PC-3 (cell line): Measurements from ENCODE around the gene SLC6A20. TPM values are rescaled to one million over a fixed set of nuclear protein-coding genes. Genes with fewer than 3 reads are reported as not detected.

Experiments used
- ATAC-seq: fragments of 200-7000 bp; cut with Tn5 transposase; 2 replicates; pipeline ENCODE4 v1.9.1; 2020; ENCODE audit warnings: mild to moderate bottlenecking, moderate library complexity
- BruUV-seq: library from RNA; stranded (reverse); fragments of 400-500 nt; replicated peaks from 2 replicates; lab custom pipeline; 2021; lab: Mats Ljungman, UMichigan
- CTCF ChIA-PET: fragments of 300-600 bp; sonication (Branson Sonifier 250); formaldehyde crosslinking; loops from one replicate; lab custom pipeline; 2022; ENCODE audit warnings: antibody characterized with exemption; lab: Charles Lee
- POLR2A ChIA-PET: fragments of 300-600 bp; sonication (Branson Sonifier 250); formaldehyde crosslinking; loops from one replicate; lab custom pipeline; 2022; ENCODE audit warnings: antibody characterized with exemption; ENCODE audit not compliant: unreplicated experiment; lab: Charles Lee
- DNase-seq: peaks from one replicate; pipeline ENCODE4 v3.0.0-alpha.2; 2015
- H2AFZ ChIP-seq: fragments of 300-600 bp; sonication (generic); 2 replicates; pipeline ENCODE4 v1.6.0; 2016; ENCODE audit warnings: antibody characterized with exemption, low read length
- H3F3A ChIP-seq: fragments of 300-600 bp; sonication (generic); one replicate; pipeline ENCODE4 v1.6.0; 2017; ENCODE audit warnings: antibody characterized with exemption, low read length, control low read depth, mild to moderate bottlenecking; ENCODE audit not compliant: unreplicated experiment
- H3K27ac ChIP-seq: fragments of 300-600 bp; sonication (generic); 2 replicates; pipeline ENCODE4 v1.5.1; 2016; ENCODE audit warnings: mild to moderate bottlenecking, low read length
- H3K27me3 ChIP-seq: fragments of 300-600 bp; sonication (generic); 2 replicates; pipeline ENCODE4 v1.6.1; 2016; ENCODE audit warnings: low read length, mixed read lengths
- H3K36me3 ChIP-seq: fragments of 300-600 bp; sonication (generic); 2 replicates; pipeline ENCODE4 v1.6.1; 2016; ENCODE audit warnings: low read depth, mixed run types, low read length, mixed read lengths
- H3K4me1 ChIP-seq: fragments of 300-600 bp; sonication (generic); 2 replicates; pipeline ENCODE4 v1.5.1; 2016; ENCODE audit warnings: low read length; ENCODE audit not compliant: insufficient read depth
- H3K4me2 ChIP-seq: fragments of 300-600 bp; sonication (generic); 2 replicates; pipeline ENCODE4 v1.6.0; 2016; ENCODE audit warnings: low read length
- H3K4me3 ChIP-seq: fragments of 300-600 bp; sonication (generic); 2 replicates; pipeline ENCODE4 v1.5.1; 2016; ENCODE audit warnings: mild to moderate bottlenecking, low read length, mixed read lengths
- H3K79me2 ChIP-seq: fragments of 300-600 bp; sonication (generic); 2 replicates; pipeline ENCODE4 v1.6.1; 2017; ENCODE audit warnings: low read length, mixed read lengths
- H3K9ac ChIP-seq: fragments of 300-600 bp; sonication (generic); 2 replicates; pipeline ENCODE4 v1.6.0; 2016; ENCODE audit warnings: mild to moderate bottlenecking, low read length
- H3K9me2 ChIP-seq: fragments of 300-600 bp; sonication (generic); replicated peaks from 2 replicates; pipeline ENCODE4 v1.6.1; 2016; ENCODE audit warnings: mixed run types, low read length, mixed read lengths
- H3K9me3 ChIP-seq: fragments of 300-600 bp; sonication (generic); 2 replicates; pipeline ENCODE4 v1.6.1; 2016; ENCODE audit warnings: low read length, mixed read lengths
- H4K20me1 ChIP-seq: fragments of 300-600 bp; sonication (generic); 2 replicates; pipeline ENCODE4 v1.6.1; 2016; ENCODE audit warnings: low read length, mixed read lengths
- CTCF ChIP-seq: fragments of 300-600 bp; sonication (generic); conservative IDR thresholded peaks from 2 replicates; pipeline ENCODE4 v1.5.1; 2017; ENCODE audit warnings: antibody characterized with exemption, low read depth, mild to moderate bottlenecking, low read length
- EZH2 ChIP-seq: fragments of 300-600 bp; sonication (generic); IDR thresholded peaks from one replicate; pipeline ENCODE4 v1.6.1; 2017; ENCODE audit warnings: antibody characterized with exemption, mild to moderate bottlenecking, low read length; ENCODE audit not compliant: unreplicated experiment
- EZH2phosphoT487 ChIP-seq: fragments of 300-600 bp; sonication (generic); IDR thresholded peaks from 2 replicates; pipeline ENCODE4 v1.6.1; 2018; ENCODE audit warnings: mild to moderate bottlenecking, antibody characterized with exemption, low read length, borderline replicate concordance
- intact Hi-C: fragments of 100-400 bp; cut with micrococcal nuclease; formaldehyde crosslinking; loops from 2 replicates; pipeline ENCODE4 v1.9.0; 2023
- total RNA-seq: library from RNA; depleted of rRNA; stranded (reverse); fragments of >200 nt; gene quantifications from 2 replicates; pipeline ENCODE4 v1.2.3, GENCODE V29; 2014

SLC6A20 gene
- total RNA-seq, 1 experiment from 2014 or later = not detected

GRCh38 chr3:45842851-45843625 lies 46.7 kb upstream of the SLC6A20 start:
- no TSS peak for BruUV-seq
- DNase-seq (peak; percentile 74), ATAC-seq (peak; percentile 44)
- Histone ChIP-seq H3K9me3 (no peaks in the 10 kb centered on the region), H3K27ac (peak overlapping the region; percentile 21), H4K20me1 (no peaks in the 10 kb centered on the region), H3K27me3 (peaks cover 14% of the 10 kb centered on the region), H3K4me1 (peaks cover 25% of the 10 kb centered on the region), H3K36me3 (no peaks in the 10 kb centered on the region), H3K4me2 (peak overlapping the region; percentile 98), H3F3A (no peaks in the 10 kb centered on the region), H2AFZ (no peak overlapping the region), H3K9me2 (no peaks in the 10 kb centered on the region), H3K9ac (no peak overlapping the region), H3K4me3 (no peak overlapping the region), H3K79me2 (no peaks in the 10 kb centered on the region)
- CTCF ChIA-PET = interaction anchor here (0.6 to 1.2 kb wide), 3 partner anchors 25 to 97 kb away, joined by 3 to 6 read pairs (median 4); no protein-coding TSS in a partner anchor
- POLR2A ChIA-PET = interaction anchor here (0.6 kb wide), 2 partner anchors 17 to 26 kb away, joined by 3 read pairs; no protein-coding TSS in a partner anchor
- no peak for TF ChIP-seq EZH2
- TF ChIP-seq EZH2phosphoT487 = no peak
- intact Hi-C loops = loop anchor here (1.0 to 5.0 kb wide), 5 partner anchors 24 to 234 kb away; no protein-coding TSS in a partner anchor

GRCh38 chr3:45841757-45842491 lies 45.6 kb upstream of the SLC6A20 start, which contains the start of gene LZTFL1:
TSS of gene LZTFL1 (minus strand) at chr3:45842119. CDS start at chr3:45841991, 128 bp downstream.
- H4K20me1 ChIP-seq = no peaks in the 10 kb centered on the region
- peaks cover 3% of the 10 kb centered on the region; the same call in 1 of the 2 replicates for H3K27me3 ChIP-seq
- intact Hi-C loops = loop anchor here (1.0 to 5.0 kb wide), 4 partner anchors 23 to 235 kb away; no protein-coding TSS in a partner anchor
- no peaks in the 10 kb centered on the region for H3K9me3 ChIP-seq
- ChIA-PET CTCF (interaction anchor here (0.6 to 1.7 kb wide), 4 partner anchors 9 to 26 kb away, joined by 3 to 8 read pairs (median 4); no protein-coding TSS in a partner anchor), POLR2A (interaction anchor here (0.6 to 0.7 kb wide), 4 partner anchors 17 to 41 kb away, joined by 3 to 8 read pairs (median 6); no protein-coding TSS in a partner anchor)
- DNase-seq (peak; percentile 98), ATAC-seq (peak; percentile 82)
- H2AFZ ChIP-seq = peak within 1 kb of the TSS; percentile 99
- H3K36me3 ChIP-seq = no peaks in the 10 kb centered on the region
- BruUV-seq = no TSS peak
- peak within 1 kb of the TSS; percentile 84 for H3K9ac ChIP-seq
- H3K4me3 ChIP-seq = peak within 1 kb of the TSS; percentile 97
- H3F3A ChIP-seq = no peaks in the 10 kb centered on the region
- no peaks in the 10 kb centered on the region for H3K79me2 ChIP-seq
- peak within 1 kb of the TSS; percentile 98 for H3K4me2 ChIP-seq
- no peaks in the 10 kb centered on the region for H3K9me2 ChIP-seq
- no peak for TF ChIP-seq CTCF
- peaks cover 25% of the 10 kb centered on the region for H3K4me1 ChIP-seq
- H3K27ac ChIP-seq = peak within 1 kb of the TSS; percentile 39

GRCh38 chr3:45841420-45841756 lies 45.1 kb upstream of the SLC6A20 start:
- Histone ChIP-seq H4K20me1 (no peaks in the 10 kb centered on the region), H3K27ac (peak overlapping the region; percentile 39; the same call in 1 of the 2 replicates), H3K79me2 (no peaks in the 10 kb centered on the region), H3K9me3 (no peaks in the 10 kb centered on the region), H3K4me3 (peak overlapping the region; percentile 97), H2AFZ (peak overlapping the region; percentile 99), H3K36me3 (no peaks in the 10 kb centered on the region), H3K4me2 (peak overlapping the region; percentile 98), H3F3A (no peaks in the 10 kb centered on the region), H3K27me3 (no peaks in the 10 kb centered on the region), H3K9ac (peak overlapping the region; percentile 84), H3K4me1 (peaks cover 25% of the 10 kb centered on the region), H3K9me2 (no peaks in the 10 kb centered on the region)
- POLR2A ChIA-PET = interaction anchor here (0.7 kb wide), 1 partner anchor 17 kb away, joined by 4 read pairs; no protein-coding TSS in a partner anchor
- intact Hi-C loops = loop anchor here (5.0 kb wide), 2 partner anchors 41 to 236 kb away; no protein-coding TSS in a partner anchor
- TF ChIP-seq CTCF (no peak), EZH2 (no peak), EZH2phosphoT487 (no peak)
- CTCF ChIA-PET = interaction anchor here (1.0 to 1.7 kb wide), 3 partner anchors 9 to 27 kb away, joined by 3 to 8 read pairs (median 4); no protein-coding TSS in a partner anchor
- DNase-seq (peak; percentile 40), ATAC-seq (peak; percentile 40)
- BruUV-seq = TSS peak; percentile 60
